Midbrain (tissue), 1 donor: ENCODE results near the gene KLHL17.
A peak's percentile ranks its signal among the peaks of the same experiment; 100 is the strongest.
"Not testable (repeated sequence)": the region's sequence is repeated elsewhere in the genome, so short reads cannot be mapped to it uniquely, and the experiment has no call there.

ENCODE experiments used
- DNase-seq: peaks from one replicate; lab custom pipeline; 2025; lab: John Stamatoyannopoulos, UW

Gene KLHL17

DNA sequence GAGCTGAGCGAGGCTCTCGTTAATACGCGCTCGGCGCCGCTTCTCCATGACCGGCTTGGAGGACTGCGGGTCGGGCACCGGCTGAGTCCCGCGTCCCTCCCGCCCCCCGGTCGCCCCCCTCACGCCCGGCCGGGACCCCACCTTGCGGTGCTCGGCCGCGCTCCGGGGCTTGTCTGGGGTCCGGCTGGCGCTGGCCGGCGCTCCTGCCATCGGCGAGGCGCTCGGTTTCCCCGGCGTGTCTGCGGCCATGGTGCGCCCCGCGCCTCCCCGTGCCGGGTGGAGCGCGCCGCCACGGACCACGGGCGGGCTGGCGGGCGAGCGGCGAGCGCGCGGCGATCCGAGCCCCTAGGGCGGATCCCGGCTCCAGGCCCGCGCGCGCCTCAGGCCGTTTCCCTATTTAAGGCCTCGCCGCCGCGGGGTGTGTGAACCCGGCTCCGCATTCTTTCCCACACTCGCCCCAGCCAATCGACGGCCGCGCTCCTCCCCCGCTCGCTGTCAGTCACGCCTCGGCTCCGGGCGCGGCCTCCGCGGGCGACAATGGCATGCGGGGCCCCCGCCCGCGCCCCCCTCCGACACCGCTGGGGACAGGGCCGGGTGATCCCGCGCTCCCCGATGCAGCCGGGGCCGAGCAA, 39.5 kb downstream of the KLHL17 start, which contains the start of gene HES4:
TSS of gene HES4 (minus strand) at position 373 of the 632 bp plus-strand sequence. CDS start at position 249, 124 bp downstream.
- DNase-seq, result peak; percentile 48

GRCh38 chr1:1000357-1001056, 40.1 kb downstream of the KLHL17 start:
- no peak for DNase-seq

GRCh38 chr1:1001057-1001783, 40.8 kb downstream of the KLHL17 start:
- DNase-seq, result no peak

DNA sequence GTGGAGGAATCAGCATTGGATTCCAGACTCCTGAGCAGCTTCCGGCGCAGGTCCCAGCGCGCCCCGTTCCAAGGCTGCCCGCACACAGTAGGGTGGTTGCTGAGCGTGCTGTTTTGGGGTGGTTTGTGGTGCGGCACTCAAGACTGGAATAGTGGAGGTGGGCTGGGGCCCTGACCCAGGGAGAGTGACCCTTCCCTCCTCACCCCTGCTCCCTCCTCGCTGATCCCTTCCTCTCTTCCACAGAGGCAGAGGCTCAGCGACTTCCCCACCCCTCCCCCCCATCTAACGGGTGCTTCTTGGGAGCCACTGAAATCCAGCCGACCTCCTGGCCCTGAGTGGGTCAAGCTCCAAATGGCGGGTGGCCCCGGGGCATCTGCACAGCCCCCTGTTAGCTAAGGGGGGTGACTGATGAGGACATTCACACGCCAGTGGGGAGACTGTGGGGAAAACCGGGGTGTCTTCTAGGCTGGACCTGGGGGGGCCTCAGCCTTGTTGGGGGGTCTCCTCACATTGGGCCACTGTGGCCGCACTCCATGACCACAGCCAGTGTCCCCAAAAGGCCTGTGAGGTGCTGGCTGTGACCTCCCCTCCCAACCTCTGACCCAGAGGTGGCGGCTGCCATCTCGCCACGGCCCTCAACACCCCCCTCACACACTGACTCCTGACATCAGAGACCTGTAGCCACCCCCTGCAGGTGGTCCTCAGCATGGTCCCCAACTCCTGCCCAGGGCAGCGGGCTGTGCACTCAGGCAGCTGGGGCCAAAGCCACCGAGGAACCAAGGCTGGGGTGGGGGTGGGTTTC, 43.4 kb downstream of the KLHL17 start:
- DNase-seq, result no peak

DNA sequence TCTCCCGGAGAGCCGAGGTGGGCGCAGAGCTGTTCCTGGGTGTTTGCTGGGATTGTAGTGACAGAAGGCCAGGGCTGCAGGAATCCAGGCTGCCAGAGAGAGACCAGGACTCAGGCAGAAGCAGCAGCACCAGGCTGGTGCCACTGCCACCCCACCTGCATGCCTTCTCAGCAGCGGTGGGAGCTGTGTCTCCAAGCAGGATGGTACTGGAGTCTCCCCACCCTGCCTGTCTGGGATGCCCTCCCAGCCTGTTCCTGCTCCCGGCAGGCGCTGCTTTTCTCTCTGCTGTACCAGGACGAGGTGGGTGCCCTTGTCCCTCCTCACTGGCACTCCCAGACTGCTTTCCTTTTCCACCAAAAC, 44.0 kb downstream of the KLHL17 start:
- no peak for DNase-seq

DNA sequence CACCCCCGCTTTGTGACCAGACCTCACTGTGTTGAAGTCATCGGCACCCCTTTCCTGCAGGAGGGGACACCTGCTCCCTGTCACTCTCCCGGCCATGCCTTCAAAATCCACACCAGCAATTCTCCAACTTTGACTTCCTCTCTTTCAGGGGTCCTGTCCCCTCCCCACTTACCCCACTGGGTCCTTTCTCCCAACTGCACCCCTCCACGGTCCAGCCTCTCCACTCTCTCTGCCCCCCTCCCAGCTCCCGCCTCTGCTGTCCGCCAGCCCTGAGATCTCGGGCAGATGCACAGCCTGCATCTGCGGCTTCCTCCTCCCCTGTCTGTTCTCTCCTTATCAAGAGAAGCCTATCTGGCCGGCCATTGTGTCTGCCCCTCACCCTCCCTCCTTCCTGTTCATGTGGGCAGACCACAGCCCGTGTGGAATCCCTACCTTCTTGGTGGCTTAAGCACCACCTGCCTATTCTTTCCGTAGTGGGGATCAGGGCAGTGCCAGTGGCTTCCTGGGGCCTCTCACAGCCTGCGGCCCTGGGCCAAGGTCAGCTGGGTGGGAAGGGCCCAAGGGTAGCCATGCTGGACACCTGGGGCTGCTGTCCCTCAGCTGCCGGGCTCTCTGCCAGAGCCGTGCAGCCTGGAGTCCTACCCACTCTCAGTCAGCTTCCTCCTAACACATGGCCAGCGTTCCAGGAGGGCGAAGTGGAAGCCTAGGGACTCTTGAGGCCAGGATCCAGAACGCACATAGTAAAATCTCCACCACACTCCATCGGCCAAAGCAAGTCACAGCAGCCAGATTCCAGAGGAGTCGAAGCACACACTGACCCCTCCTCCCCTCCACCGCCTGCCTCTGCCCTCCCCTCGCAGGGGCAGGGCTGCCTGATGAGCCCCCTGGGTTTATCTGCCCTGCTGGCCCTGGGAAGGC, 44.7 kb downstream of the KLHL17 start:
- no peak for DNase-seq

GRCh38 chr1:1005774-1006304, 45.5 kb downstream of the KLHL17 start:
- DNase-seq, result no peak

GRCh38 chr1:1006305-1007159, 46.1 kb downstream of the KLHL17 start:
- DNase-seq, result no peak

DNA sequence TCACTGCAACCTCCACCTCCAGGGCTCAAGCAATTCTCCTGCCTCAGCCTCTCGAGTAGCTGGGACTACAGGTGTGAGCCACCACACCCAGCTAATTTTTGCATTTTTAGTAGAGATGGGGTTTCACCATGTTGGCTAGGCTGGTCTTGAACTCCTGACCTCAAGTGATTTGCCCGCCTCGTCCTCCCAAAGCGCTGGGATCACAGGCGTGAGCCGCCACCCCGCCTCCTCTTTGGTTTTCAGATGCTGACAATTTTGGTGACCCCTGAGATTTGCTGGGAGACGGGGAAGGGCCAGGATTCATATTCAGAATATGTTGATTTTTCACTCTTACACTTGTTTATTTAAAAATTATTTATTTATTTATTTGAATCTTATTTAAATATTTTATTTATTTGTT, 49.7 kb downstream of the KLHL17 start:
- DNase-seq, result not testable (repeated sequence)

DNA sequence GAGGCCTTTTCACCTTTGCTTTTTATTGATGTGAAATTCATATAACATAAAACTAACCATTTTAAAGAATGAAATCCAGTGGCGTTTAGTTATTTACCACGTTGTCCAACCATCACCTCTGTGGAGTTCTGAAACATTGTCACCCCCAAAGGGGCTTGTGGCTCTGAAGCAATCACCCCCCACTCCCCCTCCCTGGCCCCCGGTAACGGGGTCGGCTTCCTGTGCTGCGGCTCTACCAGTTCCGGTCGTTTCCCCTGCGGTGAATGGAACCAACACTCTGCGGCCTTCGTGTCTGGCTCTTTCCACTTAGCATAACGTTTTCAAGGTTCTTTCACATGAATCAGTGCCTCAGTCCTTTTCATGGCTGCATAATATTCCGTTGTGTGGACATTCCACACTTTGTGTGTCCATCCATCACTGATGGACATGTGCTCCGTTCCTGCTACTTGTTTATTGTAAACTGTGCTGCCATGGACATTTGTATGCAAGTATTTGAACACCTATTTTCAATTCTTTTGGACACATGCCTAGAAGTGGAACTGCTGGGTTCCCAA, 51.1 kb downstream of the KLHL17 start:
- no peak for DNase-seq

DNA sequence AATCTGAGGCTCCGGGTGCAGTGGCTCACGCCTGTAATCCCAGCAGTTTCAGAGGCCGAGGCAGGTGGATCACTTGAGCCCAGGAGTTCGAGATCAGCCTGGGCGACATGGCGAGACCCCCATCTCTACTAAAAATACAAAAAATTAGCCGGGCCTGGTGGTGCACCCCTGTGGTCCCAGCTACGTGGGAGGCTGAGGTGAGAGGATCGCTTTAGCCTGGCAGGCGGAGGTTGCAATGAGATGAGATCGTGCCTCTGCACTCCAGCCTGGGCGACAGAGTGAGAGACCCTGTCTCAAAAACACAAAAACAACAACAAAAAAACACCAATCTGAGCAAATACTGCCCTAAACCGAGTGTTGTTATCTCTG, 52.3 kb downstream of the KLHL17 start:
- not testable (repeated sequence) for DNase-seq

DNA sequence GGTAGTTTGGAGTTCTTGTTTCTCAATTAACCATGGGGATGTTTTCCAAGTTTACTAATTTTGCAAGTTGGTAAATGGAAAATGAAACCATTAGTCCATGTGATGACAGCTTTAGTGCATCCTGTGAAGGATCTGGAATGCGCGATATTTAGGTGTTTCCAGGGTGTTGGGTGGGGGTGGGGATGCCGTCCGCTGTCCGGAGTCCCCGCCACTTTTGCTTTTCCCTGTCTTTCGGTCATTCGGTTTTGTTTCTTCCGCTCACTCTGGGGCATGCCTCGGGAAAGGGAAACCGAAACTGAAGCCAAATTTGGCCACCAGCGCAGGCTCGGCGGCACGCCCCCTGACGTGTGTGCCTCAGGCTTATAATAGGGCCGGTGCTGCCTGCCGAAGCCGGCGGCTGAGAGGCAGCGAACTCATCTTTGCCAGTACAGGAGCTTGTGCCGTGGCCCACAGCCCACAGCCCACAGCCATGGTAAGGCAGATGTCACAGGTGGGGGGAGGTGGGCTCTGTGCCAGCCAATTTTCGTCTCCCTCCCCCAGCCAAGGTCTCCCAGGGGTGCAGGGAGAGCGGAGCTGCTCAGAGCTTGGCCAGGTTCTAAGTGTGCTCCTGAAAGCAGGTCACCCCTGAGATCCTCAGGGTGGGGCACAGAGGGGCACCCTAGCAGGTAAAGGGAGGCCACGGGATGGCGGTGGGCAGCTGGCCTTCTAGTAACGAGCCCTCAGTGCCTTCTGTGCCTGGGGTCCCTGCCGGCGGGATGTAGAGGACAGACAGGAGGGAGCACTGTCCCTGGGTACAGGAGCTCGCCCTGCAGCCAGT, 52.9 kb downstream of the KLHL17 start, which contains the start of gene ISG15:
TSS of gene ISG15 (plus strand) at position 393 of the 817 bp plus-strand sequence. CDS start at position 470, 77 bp downstream.
- peak; percentile 83 for DNase-seq

GRCh38 chr1:1013922-1014648, 53.7 kb downstream of the KLHL17 start:
- no peak for DNase-seq

DNA sequence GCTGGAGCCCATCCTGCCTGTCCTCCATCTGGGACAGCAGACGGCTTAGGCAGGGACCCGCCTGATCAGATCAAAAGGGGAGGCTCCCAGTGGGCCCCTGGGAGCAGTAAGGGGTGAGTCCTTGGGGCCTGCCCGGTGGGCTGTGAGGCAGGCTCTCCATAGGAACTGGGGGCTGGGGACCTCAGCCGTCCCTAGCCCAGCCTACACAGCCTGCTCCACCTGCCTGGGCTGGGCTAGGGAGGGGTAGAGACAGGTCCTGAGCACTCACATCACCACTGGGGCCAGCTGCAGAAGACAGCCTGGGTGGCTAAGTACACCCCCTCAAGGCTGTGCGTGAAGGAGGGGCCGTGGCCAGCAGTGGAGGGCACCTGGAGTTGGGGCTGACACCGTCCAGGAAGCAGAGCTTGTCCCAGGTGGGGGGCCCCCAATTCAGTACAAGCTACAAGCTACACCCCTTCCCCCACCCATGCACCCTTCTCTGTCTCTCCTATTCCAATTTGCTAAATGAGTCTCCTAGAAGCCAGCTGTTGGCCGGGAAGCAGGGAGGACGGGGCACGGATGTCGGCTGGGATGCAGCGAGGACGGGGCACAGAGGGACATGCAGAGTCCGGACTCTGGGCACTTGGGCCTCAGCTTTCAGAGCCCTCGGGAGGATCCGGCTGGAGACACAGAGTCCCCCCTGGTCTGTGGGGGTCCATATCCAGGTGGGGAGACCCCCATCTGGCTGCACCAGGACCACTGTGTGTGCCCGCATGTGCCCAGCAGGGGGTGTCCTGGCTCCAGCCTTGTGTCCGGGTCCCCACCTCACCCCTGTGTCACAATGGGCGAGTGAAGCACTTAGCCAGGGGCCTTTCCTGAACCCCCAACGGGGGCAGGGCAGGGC, 54.7 kb downstream of the KLHL17 start:
- no peak for DNase-seq
